Naive thymus-derived CD4-positive, alpha-beta T cell (primary cell): ENCODE data around the gene RCVRN. TPM values are rescaled to one million over a fixed set of nuclear protein-coding genes. Genes with fewer than 3 reads are reported as not detected.

ENCODE experiments used
- ATAC-seq: fragments of 150-1000 bp; cut with Tn5 transposase; 2 replicates; pipeline ENCODE4 v1.10.0; 2021; ENCODE audit warnings: mild to moderate bottlenecking, moderate library complexity
- CTCF ChIA-PET: fragments of 350-600 bp; sonication (Branson Sonifier 250); formaldehyde crosslinking; loops from one replicate; lab custom pipeline; 2021; ENCODE audit warnings: antibody characterized with exemption; lab: Charles Lee
- POLR2A ChIA-PET: fragments of 350-600 bp; sonication (Branson Sonifier 250); formaldehyde crosslinking; loops from one replicate; lab custom pipeline; 2021; ENCODE audit warnings: antibody characterized with exemption, inconsistent platforms; lab: Charles Lee
- DNase-seq, 9 donors: peaks; one replicate each; pipeline versions ENCODE4 v3.0.0 to v3.0.0-alpha.2; 2020 to 2022; ENCODE audit warnings: mixed read lengths in 1 of 9
- H3K27ac ChIP-seq: one replicate; pipeline ENCODE4 v1.7.0; 2013; ENCODE audit warnings: mild to moderate bottlenecking, low read depth, low read length, moderate library complexity
- H3K27me3 ChIP-seq, 2 donors: one replicate each; pipeline ENCODE4 v1.7.0; 2013; ENCODE audit warnings: low read length in 2 of 2, mild to moderate bottlenecking in 2 of 2, moderate library complexity in 2 of 2; ENCODE audit not compliant: control insufficient read depth in 2 of 2, insufficient read depth in 2 of 2
- H3K36me3 ChIP-seq, 3 experiments: 1 replicate in 2 of 3; 2 replicates in 1 of 3; pipeline ENCODE4 v1.7.0; 2013; ENCODE audit warnings: low read length in 3 of 3, mild to moderate bottlenecking in 3 of 3, moderate library complexity in 1 of 3; ENCODE audit not compliant: insufficient read depth in 3 of 3, control insufficient read depth in 2 of 3
- H3K4me1 ChIP-seq, 2 donors: one replicate each; pipeline ENCODE4 v1.7.0; 2013; ENCODE audit warnings: low read length in 2 of 2, mild to moderate bottlenecking in 2 of 2, moderate library complexity in 1 of 2; ENCODE audit not compliant: control insufficient read depth in 2 of 2, insufficient read depth in 2 of 2
- H3K4me3 ChIP-seq: 2 replicates; pipeline ENCODE4 v1.7.0; 2013; ENCODE audit warnings: mild to moderate bottlenecking, low read length
- H3K9me3 ChIP-seq, 3 experiments: 1 replicate in 2 of 3; 2 replicates in 1 of 3; pipeline ENCODE4 v1.7.0; 2013; ENCODE audit warnings: low read length in 3 of 3; ENCODE audit not compliant: control insufficient read depth in 2 of 3
- H3K27ac Mint-ChIP-seq, 9 donors: one replicate each; pipeline ENCODE4 v1.8.0; 2020 to 2022; ENCODE audit warnings: mixed read lengths in 9 of 9, mild to moderate bottlenecking in 8 of 9, moderate library complexity in 5 of 9, inconsistent platforms in 2 of 9
- H3K27me3 Mint-ChIP-seq, 5 donors: one replicate each; pipeline ENCODE4 v1.8.0; 2021 to 2022; ENCODE audit warnings: mixed read lengths in 5 of 5, mild to moderate bottlenecking in 1 of 5
- H3K36me3 Mint-ChIP-seq, 5 donors: one replicate each; pipeline ENCODE4 v1.8.0; 2020 to 2022; ENCODE audit warnings: mixed read lengths in 5 of 5, mild to moderate bottlenecking in 3 of 5, inconsistent platforms in 1 of 5
- H3K4me1 Mint-ChIP-seq, 7 donors: one replicate each; pipeline ENCODE4 v1.8.0; 2020 to 2022; ENCODE audit warnings: mixed read lengths in 7 of 7, mild to moderate bottlenecking in 3 of 7, inconsistent platforms in 1 of 7
- H3K4me3 Mint-ChIP-seq, 10 donors: one replicate each; pipeline ENCODE4 v1.8.0; 2020 to 2022; ENCODE audit warnings: mild to moderate bottlenecking in 10 of 10, mixed read lengths in 10 of 10, moderate library complexity in 6 of 10, inconsistent platforms in 2 of 10
- H3K9me3 Mint-ChIP-seq, 11 donors: one replicate each; pipeline ENCODE4 v1.8.0; 2020 to 2022; ENCODE audit warnings: mixed read lengths in 11 of 11, mild to moderate bottlenecking in 4 of 11, inconsistent platforms in 1 of 11, moderate library complexity in 1 of 11
- intact Hi-C, 2 donors: fragments of 100-400 bp; cut with micrococcal nuclease; formaldehyde crosslinking; loops; one replicate each; pipeline ENCODE4 v1.15.1; 2023
- polyA plus RNA-seq, 2 donors: library from polyadenylated mRNA; unstranded; fragments of 300-500 nt; fragmentation: Illumina TruSeq; gene quantifications; one replicate each; pipeline ENCODE4 v1.2.3, GENCODE V29; 2021
- total RNA-seq, 6 experiments: library from RNA in 5 of 6; stranded (reverse) in 5 of 6; gene quantifications; 1 replicate in 5 of 6; 2 replicates in 1 of 6; pipeline ENCODE4 v1.2.3 and lab custom pipeline; 2021 to 2026

Gene RCVRN
- total and polyA plus RNA-seq, 7 experiments from 2014 or later = 0.93 TPM; not detected in 6

DNA sequence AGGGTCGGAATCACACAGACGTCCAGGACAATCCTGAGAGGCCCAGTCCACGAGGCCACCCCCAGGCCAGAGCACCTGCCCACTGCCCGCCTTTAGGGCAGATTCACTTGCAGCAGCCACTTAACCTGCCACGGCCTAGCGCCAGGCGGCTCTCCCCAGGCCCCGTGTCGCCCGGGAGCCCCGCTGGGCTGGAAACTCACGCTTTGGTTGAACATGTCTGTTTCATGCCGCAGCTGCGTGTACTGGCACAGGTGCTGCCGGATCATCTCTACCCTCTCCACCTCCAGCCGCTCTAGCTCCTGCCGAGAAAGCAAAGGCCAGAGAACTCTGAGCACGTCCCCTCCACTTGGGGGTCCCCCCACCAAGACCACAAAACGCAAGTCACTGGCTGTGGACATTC is 12.7 kb upstream of the RCVRN start:
- no peaks in the 10 kb centered on the region for H3K27me3 ChIP-seq
- Mint-ChIP-seq H3K27ac (no peak overlapping the region), H3K36me3 (no peaks in the 10 kb centered on the region), H3K4me3 (no peak overlapping the region), H3K4me1 (no peaks in the 10 kb centered on the region), H3K27me3 (no peaks in the 10 kb centered on the region), H3K9me3 (no peaks in the 10 kb centered on the region)
- H3K9me3 ChIP-seq = no peaks in the 10 kb centered on the region
- ATAC-seq (no peak), DNase-seq (no peak)
- H3K36me3 ChIP-seq = no peaks in the 10 kb centered on the region
- intact Hi-C loops = no loop called here
- H3K4me1 ChIP-seq = no peaks in the 10 kb centered on the region
- POLR2A ChIA-PET = no interaction called here
- H3K4me3 ChIP-seq = no peak overlapping the region
- no peak overlapping the region for H3K27ac ChIP-seq
- CTCF ChIA-PET = no interaction called here

- no peaks in the 10 kb centered on the region for H3K9me3 ChIP-seq
- Mint-ChIP-seq H3K4me1 (no peaks in the 10 kb centered on the region), H3K27me3 (no peaks in the 10 kb centered on the region), H3K36me3 (no peaks in the 10 kb centered on the region), H3K9me3 (no peaks in the 10 kb centered on the region), H3K4me3 (no peak overlapping the region), H3K27ac (no peak overlapping the region)
- POLR2A ChIA-PET = no interaction called here
- DNase-seq = no peak
- no peaks in the 10 kb centered on the region for H3K4me1 ChIP-seq
- no peak overlapping the region for H3K27ac ChIP-seq
- H3K27me3 ChIP-seq = no peaks in the 10 kb centered on the region
- no peak for ATAC-seq
- H3K4me3 ChIP-seq = no peak overlapping the region
- H3K36me3 ChIP-seq = no peaks in the 10 kb centered on the region
- CTCF ChIA-PET = no interaction called here
- intact Hi-C loops = no loop called here
Observed at GRCh38 chr17:9917131-9917530, 12.1 kb upstream of the RCVRN start.

DNA sequence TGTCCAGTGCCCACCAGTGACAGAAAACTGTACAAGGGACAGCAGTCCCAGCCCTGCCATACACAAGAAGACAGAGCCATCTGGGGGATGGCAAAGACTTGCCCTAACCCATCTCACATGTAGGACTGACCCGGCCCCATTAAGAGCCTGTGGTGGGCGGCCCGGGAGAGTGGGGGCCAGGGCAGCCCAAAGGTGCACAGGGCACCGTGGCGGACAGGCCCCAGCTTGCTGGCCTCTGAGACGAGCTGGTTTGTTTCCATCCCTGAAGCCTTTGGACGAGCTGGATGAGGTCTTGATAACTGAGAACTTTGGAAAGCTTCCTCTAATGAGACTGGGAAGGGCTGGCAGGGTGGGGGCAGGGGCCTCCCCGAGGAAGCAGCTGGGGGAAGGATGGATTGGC is 11.0 kb upstream of the RCVRN start:
- Mint-ChIP-seq H3K27ac (no peak overlapping the region), H3K36me3 (no peaks in the 10 kb centered on the region), H3K27me3 (no peaks in the 10 kb centered on the region), H3K9me3 (no peaks in the 10 kb centered on the region), H3K4me1 (no peaks in the 10 kb centered on the region), H3K4me3 (no peak overlapping the region)
- no peaks in the 10 kb centered on the region for H3K9me3 ChIP-seq
- intact Hi-C loops = no loop called here
- ATAC-seq (no peak), DNase-seq (no peak)
- H3K4me1 ChIP-seq = no peaks in the 10 kb centered on the region
- POLR2A ChIA-PET = no interaction called here
- H3K27ac ChIP-seq = no peak overlapping the region
- H3K36me3 ChIP-seq = no peaks in the 10 kb centered on the region
- CTCF ChIA-PET = no interaction called here
- H3K27me3 ChIP-seq = no peaks in the 10 kb centered on the region
- H3K4me3 ChIP-seq = no peak overlapping the region

GRCh38 chr17:9913476-9913875 is 8.4 kb upstream of the RCVRN start:
- Histone ChIP-seq H3K27me3 (no peaks in the 10 kb centered on the region), H3K4me3 (no peak overlapping the region), H3K36me3 (no peaks in the 10 kb centered on the region), H3K4me1 (no peaks in the 10 kb centered on the region), H3K9me3 (no peaks in the 10 kb centered on the region), H3K27ac (no peak overlapping the region)
- no peak overlapping the region for H3K27ac Mint-ChIP-seq
- intact Hi-C loops = no loop called here
- DNase-seq = no peak
- no peaks in the 10 kb centered on the region for H3K4me1 Mint-ChIP-seq
- no peaks in the 10 kb centered on the region for H3K36me3 Mint-ChIP-seq
- ChIA-PET POLR2A (no interaction called here), CTCF (no interaction called here)
- peaks cover 0 to 10% (median 0%) of the 10 kb centered on the region in 5 donors for H3K27me3 Mint-ChIP-seq
- H3K9me3 Mint-ChIP-seq = peaks cover 0 to 4% (median 0%) of the 10 kb centered on the region in 11 donors
- no peak for ATAC-seq
- no peak overlapping the region for H3K4me3 Mint-ChIP-seq

- DNase-seq (no peak), ATAC-seq (no peak)
- no peak overlapping the region for H3K4me3 ChIP-seq
- no peak overlapping the region for H3K27ac ChIP-seq
- Mint-ChIP-seq H3K27ac (no peak overlapping the region), H3K9me3 (peaks cover 0 to 4% (median 0%) of the 10 kb centered on the region in 11 donors), H3K4me3 (no peak overlapping the region), H3K36me3 (no peaks in the 10 kb centered on the region), H3K4me1 (no peaks in the 10 kb centered on the region), H3K27me3 (peaks cover 0 to 10% (median 0%) of the 10 kb centered on the region in 5 donors)
- H3K9me3 ChIP-seq = no peaks in the 10 kb centered on the region
- H3K4me1 ChIP-seq = no peaks in the 10 kb centered on the region
- H3K27me3 ChIP-seq = no peaks in the 10 kb centered on the region
- POLR2A ChIA-PET = no interaction called here
- intact Hi-C loops = no loop called here
- no peaks in the 10 kb centered on the region for H3K36me3 ChIP-seq
- CTCF ChIA-PET = no interaction called here
Observed at GRCh38 chr17:9912121-9913099, 7.3 kb upstream of the RCVRN start.

GRCh38 chr17:9911089-9911488 is 6.0 kb upstream of the RCVRN start:
- DNase-seq (no peak), ATAC-seq (no peak)
- H3K36me3 Mint-ChIP-seq = no peaks in the 10 kb centered on the region
- intact Hi-C loops = no loop called here
- peaks cover 0 to 10% (median 0%) of the 10 kb centered on the region in 5 donors for H3K27me3 Mint-ChIP-seq
- no peak overlapping the region for H3K27ac ChIP-seq
- no peaks in the 10 kb centered on the region for H3K4me1 ChIP-seq
- H3K9me3 ChIP-seq = no peaks in the 10 kb centered on the region
- no peak overlapping the region for H3K27ac Mint-ChIP-seq
- H3K27me3 ChIP-seq = no peaks in the 10 kb centered on the region
- no peak overlapping the region for H3K4me3 Mint-ChIP-seq
- H3K9me3 Mint-ChIP-seq = peaks cover 0 to 4% (median 0%) of the 10 kb centered on the region in 11 donors
- CTCF ChIA-PET = no interaction called here
- no peak overlapping the region for H3K4me3 ChIP-seq
- no peaks in the 10 kb centered on the region for H3K4me1 Mint-ChIP-seq
- POLR2A ChIA-PET = no interaction called here
- no peaks in the 10 kb centered on the region for H3K36me3 ChIP-seq

DNA sequence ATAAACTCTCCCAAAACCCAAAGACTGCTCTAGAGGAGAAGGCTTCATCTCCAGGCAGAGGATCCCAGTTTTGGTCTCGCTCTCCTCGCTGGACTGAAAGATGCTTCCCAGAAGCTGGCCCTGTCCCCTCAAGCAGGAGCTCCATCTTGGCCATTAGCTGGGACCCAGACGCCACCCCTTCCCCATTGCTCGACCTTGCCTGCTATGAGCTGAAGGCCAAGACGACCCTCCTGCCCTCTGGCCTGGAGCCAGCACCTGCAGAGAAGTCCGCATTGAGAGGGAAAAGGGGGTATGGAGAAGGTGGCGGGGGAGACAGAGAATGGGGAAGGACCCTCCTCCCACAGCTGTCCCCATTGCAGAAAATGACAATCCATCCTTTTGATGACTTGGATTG is 3.6 kb upstream of the RCVRN start:
- no peak for DNase-seq
- no peak overlapping the region for H3K27ac ChIP-seq
- ChIA-PET CTCF (no interaction called here), POLR2A (no interaction called here)
- H3K4me1 ChIP-seq = no peaks in the 10 kb centered on the region
- Mint-ChIP-seq H3K9me3 (peaks cover 0 to 4% (median 0%) of the 10 kb centered on the region in 11 donors), H3K27me3 (peaks cover 0 to 10% (median 4%) of the 10 kb centered on the region in 5 donors), H3K27ac (no peak overlapping the region), H3K36me3 (no peaks in the 10 kb centered on the region), H3K4me3 (no peak overlapping the region), H3K4me1 (no peaks in the 10 kb centered on the region)
- no peaks in the 10 kb centered on the region for H3K36me3 ChIP-seq
- intact Hi-C loops = no loop called here
- H3K4me3 ChIP-seq = no peak overlapping the region
- no peaks in the 10 kb centered on the region for H3K9me3 ChIP-seq
- no peaks in the 10 kb centered on the region for H3K27me3 ChIP-seq
- no peak for ATAC-seq
